ENCODE measurements around the gene HARBI1.

- TF ChIP-seq CTCF (IDR thresholded peaks at IDR 0.05) (no peak), CBFB (CRISPR knock-in tag; IDR thresholded peaks at IDR 0.05; ENCODE audit: low read depth) (no peak), ZNF232 (CRISPR knock-in tag; IDR thresholded peaks at IDR 0.05) (no peak), JUN (CRISPR knock-in tag; IDR thresholded peaks at IDR 0.05) (no peak), ETV6 (CRISPR knock-in tag; IDR thresholded peaks at IDR 0.05) (no peak), ATF2 (CRISPR knock-in tag; IDR thresholded peaks at IDR 0.05; ENCODE audit: borderline replicate concordance, low read depth) (no peak), NFATC4 (CRISPR knock-in tag; IDR thresholded peaks at IDR 0.05) (no peak), NR2C2 (CRISPR knock-in tag; IDR thresholded peaks at IDR 0.05) (no peak), USF2 (CRISPR knock-in tag; IDR thresholded peaks at IDR 0.05) (no peak), ZNF138 (CRISPR knock-in tag; conservative IDR thresholded peaks at IDR 0.05) (no peak), ZMAT4 (CRISPR knock-in tag; IDR thresholded peaks at IDR 0.05) (no peak), CREM (CRISPR knock-in tag; IDR thresholded peaks at IDR 0.05) (no peak), E2F1 (CRISPR knock-in tag; IDR thresholded peaks at IDR 0.05) (no peak)
Measured at GRCh38 chr11:46649180-46649738, 32.2 kb upstream of the HARBI1 start.
